ENCODE measurements around the gene STAT3. TPM values are rescaled to one million over a fixed set of nuclear protein-coding genes. Genes with fewer than 3 reads are reported as not detected.

The STAT3 gene
- total and polyA plus RNA-seq, 2 of the 13 experiments (the other 11 are each of a cell fraction or from before 2014, with no cell fraction given): 61.8 to 62.4 TPM

DNA sequence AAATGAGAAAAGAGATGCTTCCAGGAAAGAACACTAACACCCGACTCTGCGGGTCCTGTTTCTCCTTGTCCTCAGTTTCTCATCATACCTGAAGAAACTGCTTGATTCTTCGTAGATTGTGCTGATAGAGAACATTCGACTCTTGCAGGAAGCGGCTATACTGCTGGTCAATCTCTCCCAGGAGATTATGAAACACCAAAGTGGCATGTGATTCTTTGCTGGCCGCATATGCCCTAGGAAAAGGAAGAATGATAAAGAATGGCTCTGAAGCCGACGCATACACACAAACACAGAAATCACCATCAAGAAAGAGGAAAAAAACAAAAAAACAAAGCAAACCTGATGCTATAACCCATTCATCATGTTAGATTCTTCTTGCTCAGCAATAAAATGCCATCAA lies 41.8 kb downstream of the STAT3 start:
- intact Hi-C loops (cut with micrococcal nuclease; ENCODE audit: unreplicated experiment): no loop called here
- Histone ChIP-seq H3K9me3 (ENCODE audit: low read length) (no peaks in the 10 kb centered on the region), H3K36me3 (replicated peaks in 1 of 2; ENCODE audit: control insufficient read depth in 1 of 2, insufficient read depth in 2 of 2, low read length in 2 of 2) (peaks cover 21 to 52% of the 10 kb centered on the region in 2 experiments), H3K4me2 (ENCODE audit: low read depth, low read length) (no peak overlapping the region), H3K79me2 (ENCODE audit: insufficient read depth, low read length) (peaks cover 24% of the 10 kb centered on the region), H4K20me1 (ENCODE audit: insufficient read depth, low read length) (peaks cover 14% of the 10 kb centered on the region; the same call in 1 of the 2 replicates), H3K27ac (ENCODE audit: extremely low read length, insufficient read depth, low read length) (no peak overlapping the region), H3K27me3 (ENCODE audit: control insufficient read depth in 1 of 2, insufficient read depth in 2 of 2, low read length in 2 of 2) (no peaks in the 10 kb centered on the region), H3K9ac (ENCODE audit: insufficient read depth, low read depth, low read length) (no peak overlapping the region), H2AFZ (ENCODE audit: low read length) (no peak overlapping the region), H3K4me3 (replicated peaks in 1 of 3; ENCODE audit: insufficient read depth in 1 of 3, low read depth in 2 of 3, low read length in 3 of 3) (no peak overlapping the region), H3K4me1 (ENCODE audit: insufficient read depth, low read length) (peaks cover 29% of the 10 kb centered on the region)
- FAIRE-seq (no peak), ATAC-seq (no peak), DNase-seq (ENCODE audit: low spot score) (no peak)
- 96% methylated on average over 8 of the region's 8 CpGs for WGBS (ENCODE audit: low lambda C conversion rate)
- no TSS peak for BruUV-seq (replicated peaks)
- TF ChIP-seq MAFK (conservative IDR thresholded peaks at IDR 0.05 in 1 of 2, IDR thresholded peaks at IDR 0.05 in 1 of 2; ENCODE audit: low read length in 2 of 2) (0 out of 4 replicates have a peak, but pooled peaks of 1 of the 2 experiments have one; percentile 2), ZNF83 (CRISPR knock-in tag; IDR thresholded peaks at IDR 0.05; ENCODE audit: borderline replicate concordance) (no peak)
- in situ Hi-C loops (cut with HindIII; ENCODE audit: extremely low pct_ligation_motif_present, low pct_unique_long_range_greater_than_20kb): no loop called here
- CTCF ChIA-PET (ENCODE audit: low intra/inter-chr PET ratio, low total read pairs): no interaction called here
- POLR2A ChIA-PET: no interaction called here

DNA sequence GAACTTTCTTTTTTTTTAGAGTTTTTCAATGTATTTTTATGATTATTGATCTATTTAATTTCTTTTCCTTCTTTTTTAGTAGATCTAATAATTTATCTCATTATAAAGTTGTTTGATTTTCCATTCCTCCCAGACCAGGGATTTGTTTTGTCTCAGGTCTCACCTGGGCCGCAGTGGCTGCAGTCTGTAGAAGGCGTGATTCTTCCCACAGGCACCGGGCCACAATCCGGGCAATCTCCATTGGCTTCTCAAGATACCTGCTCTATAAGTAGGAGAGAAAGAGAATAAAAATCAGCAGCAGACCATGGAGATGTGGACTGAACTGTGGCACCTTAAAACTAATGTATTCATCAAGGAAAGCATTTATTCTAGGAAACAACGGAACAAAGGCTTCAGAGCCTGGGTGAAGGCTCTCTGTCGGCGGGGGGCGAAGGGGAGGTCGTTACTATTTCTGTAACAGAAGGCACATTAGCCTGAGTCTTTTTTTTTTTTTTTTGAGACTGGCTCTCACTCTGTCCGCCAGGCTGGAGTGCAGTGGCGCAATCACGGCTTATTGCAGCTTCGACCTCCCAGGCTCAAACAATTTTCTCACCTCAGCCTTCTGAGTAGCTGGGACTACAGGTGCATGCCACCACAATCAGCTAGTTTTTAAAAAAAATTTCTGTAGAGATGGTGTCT lies 42.7 kb downstream of the STAT3 start:
- H3K27ac ChIP-seq (ENCODE audit: extremely low read length, insufficient read depth, low read length): no peak overlapping the region
- H3K4me3 ChIP-seq (replicated peaks in 1 of 3; ENCODE audit: insufficient read depth in 1 of 3, low read depth in 2 of 3, low read length in 3 of 3): no peak overlapping the region
- DNase-seq (ENCODE audit: low spot score): no peak
- BruUV-seq (replicated peaks): no TSS peak
- no peak for ATAC-seq
- CTCF ChIA-PET (ENCODE audit: low intra/inter-chr PET ratio, low total read pairs): no interaction called here
- H4K20me1 ChIP-seq (ENCODE audit: insufficient read depth, low read length): peaks cover 10% of the 10 kb centered on the region; the same call in 1 of the 2 replicates
- no peak overlapping the region for H3K4me2 ChIP-seq (ENCODE audit: low read depth, low read length)
- in situ Hi-C loops (cut with HindIII; ENCODE audit: extremely low pct_ligation_motif_present, low pct_unique_long_range_greater_than_20kb): no loop called here
- H3K36me3 ChIP-seq (replicated peaks in 1 of 2; ENCODE audit: control insufficient read depth in 1 of 2, insufficient read depth in 2 of 2, low read length in 2 of 2): peaks cover 24 to 60% of the 10 kb centered on the region in 2 experiments
- no peaks in the 10 kb centered on the region for H3K9me3 ChIP-seq (ENCODE audit: low read length)
- H3K27me3 ChIP-seq (ENCODE audit: control insufficient read depth in 1 of 2, insufficient read depth in 2 of 2, low read length in 2 of 2): no peaks in the 10 kb centered on the region
- H2AFZ ChIP-seq (ENCODE audit: low read length): no peak overlapping the region
- no peak for FAIRE-seq
- H3K9ac ChIP-seq (ENCODE audit: insufficient read depth, low read depth, low read length): no peak overlapping the region
- POLR2A ChIA-PET: no interaction called here
- 93% methylated on average over 13 of the region's 13 CpGs for WGBS (ENCODE audit: low lambda C conversion rate)
- TF ChIP-seq ZSCAN29 (CRISPR knock-in tag; conservative IDR thresholded peaks at IDR 0.05) (no peak), CEBPB (IDR thresholded peaks at IDR 0.05; ENCODE audit: borderline replicate concordance, low read depth, low read length) (peak; percentile 40; the same call in 1 of the 2 replicates), ZNF10 (CRISPR knock-in tag; IDR thresholded peaks at IDR 0.05; ENCODE audit: borderline replicate concordance, low read depth) (no peak), TEAD3 (CRISPR knock-in tag; optimal IDR thresholded peaks at IDR 0.05; ENCODE audit: borderline replicate concordance) (no peak)
- TF ChIP-seq, protein P1, sequence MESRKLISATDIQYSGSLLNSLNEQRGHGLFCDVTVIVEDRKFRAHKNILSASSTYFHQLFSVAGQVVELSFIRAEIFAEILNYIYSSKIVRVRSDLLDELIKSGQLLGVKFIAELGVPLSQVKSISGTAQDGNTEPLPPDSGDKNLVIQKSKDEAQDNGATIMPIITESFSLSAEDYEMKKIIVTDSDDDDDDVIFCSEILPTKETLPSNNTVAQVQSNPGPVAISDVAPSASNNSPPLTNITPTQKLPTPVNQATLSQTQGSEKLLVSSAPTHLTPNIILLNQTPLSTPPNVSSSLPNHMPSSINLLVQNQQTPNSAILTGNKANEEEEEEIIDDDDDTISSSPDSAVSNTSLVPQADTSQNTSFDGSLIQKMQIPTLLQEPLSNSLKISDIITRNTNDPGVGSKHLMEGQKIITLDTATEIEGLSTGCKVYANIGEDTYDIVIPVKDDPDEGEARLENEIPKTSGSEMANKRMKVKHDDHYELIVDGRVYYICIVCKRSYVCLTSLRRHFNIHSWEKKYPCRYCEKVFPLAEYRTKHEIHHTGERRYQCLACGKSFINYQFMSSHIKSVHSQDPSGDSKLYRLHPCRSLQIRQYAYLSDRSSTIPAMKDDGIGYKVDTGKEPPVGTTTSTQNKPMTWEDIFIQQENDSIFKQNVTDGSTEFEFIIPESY (CRISPR knock-in tag; IDR thresholded peaks at IDR 0.05): peak; percentile 66; the same call in 1 of the 2 replicates
- TF ChIP-seq, protein P2, sequence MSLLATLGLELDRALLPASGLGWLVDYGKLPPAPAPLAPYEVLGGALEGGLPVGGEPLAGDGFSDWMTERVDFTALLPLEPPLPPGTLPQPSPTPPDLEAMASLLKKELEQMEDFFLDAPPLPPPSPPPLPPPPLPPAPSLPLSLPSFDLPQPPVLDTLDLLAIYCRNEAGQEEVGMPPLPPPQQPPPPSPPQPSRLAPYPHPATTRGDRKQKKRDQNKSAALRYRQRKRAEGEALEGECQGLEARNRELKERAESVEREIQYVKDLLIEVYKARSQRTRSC (CRISPR knock-in tag; IDR thresholded peaks at IDR 0.05; ENCODE audit: low read depth): no peak
- TF ChIP-seq, protein P3, sequence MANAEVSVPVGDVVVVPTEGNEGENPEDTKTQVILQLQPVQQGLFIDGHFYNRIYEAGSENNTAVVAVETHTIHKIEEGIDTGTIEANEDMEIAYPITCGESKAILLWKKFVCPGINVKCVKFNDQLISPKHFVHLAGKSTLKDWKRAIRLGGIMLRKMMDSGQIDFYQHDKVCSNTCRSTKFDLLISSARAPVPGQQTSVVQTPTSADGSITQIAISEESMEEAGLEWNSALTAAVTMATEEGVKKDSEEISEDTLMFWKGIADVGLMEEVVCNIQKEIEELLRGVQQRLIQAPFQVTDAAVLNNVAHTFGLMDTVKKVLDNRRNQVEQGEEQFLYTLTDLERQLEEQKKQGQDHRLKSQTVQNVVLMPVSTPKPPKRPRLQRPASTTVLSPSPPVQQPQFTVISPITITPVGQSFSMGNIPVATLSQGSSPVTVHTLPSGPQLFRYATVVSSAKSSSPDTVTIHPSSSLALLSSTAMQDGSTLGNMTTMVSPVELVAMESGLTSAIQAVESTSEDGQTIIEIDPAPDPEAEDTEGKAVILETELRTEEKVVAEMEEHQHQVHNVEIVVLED (CRISPR knock-in tag; IDR thresholded peaks at IDR 0.05; ENCODE audit: borderline replicate concordance): no peak
- H3K79me2 ChIP-seq (ENCODE audit: insufficient read depth, low read length): peaks cover 19% of the 10 kb centered on the region
- intact Hi-C loops (cut with micrococcal nuclease; ENCODE audit: unreplicated experiment): no loop called here
- peaks cover 26% of the 10 kb centered on the region for H3K4me1 ChIP-seq (ENCODE audit: insufficient read depth, low read length)
